GM12878 (cell line): ENCODE data around the gene CHEK1. TPM values are rescaled to one million over a fixed set of nuclear protein-coding genes. Genes with fewer than 3 reads are reported as not detected.

Source experiments
- ASH2L ChIP-seq: fragments of 300-600, 200-600 bp; sonication (generic); IDR thresholded peaks from 2 replicates; pipeline ENCODE4 v1.6.1; 2017; ENCODE audit warnings: low read depth, mild to moderate bottlenecking, borderline replicate concordance
- ATF2 ChIP-seq: IDR thresholded peaks from 2 replicates; pipeline ENCODE4 v1.6.1; 2012; ENCODE audit warnings: low read length, inconsistent platforms
- CBFB ChIP-seq: IDR thresholded peaks from 2 replicates; pipeline ENCODE4 v1.6.1; 2016; ENCODE audit warnings: antibody characterized with exemption, low read depth
- CTCF ChIP-seq, 3 experiments: IDR thresholded peaks in 2 of 3; conservative IDR thresholded peaks in 1 of 3; 2 replicates each; pipeline ENCODE4 v1.5.1; 2011; ENCODE audit warnings: low read depth in 3 of 3, low read length in 3 of 3, mild to moderate bottlenecking in 3 of 3, control low read depth in 2 of 3, moderate library complexity in 2 of 3, inconsistent platforms in 1 of 3, mixed read lengths in 1 of 3; ENCODE audit not compliant: control insufficient read depth in 2 of 3, insufficient read depth in 1 of 3; ENCODE audit errors: extremely low read depth in 1 of 3
- EED ChIP-seq: sonication (generic); IDR thresholded peaks from 2 replicates; pipeline ENCODE4 v1.6.1; 2016; ENCODE audit warnings: antibody characterized with exemption, low read depth
- EZH2 ChIP-seq: IDR thresholded peaks from 2 replicates; pipeline ENCODE4 v1.6.1; 2012; ENCODE audit warnings: low read depth, mild to moderate bottlenecking, control low read depth, inconsistent platforms, low read length, borderline replicate concordance; ENCODE audit not compliant: control insufficient read depth
- FOXM1 ChIP-seq: IDR thresholded peaks from 2 replicates; pipeline ENCODE4 v1.6.1; 2012; ENCODE audit warnings: low read depth, mild to moderate bottlenecking, inconsistent platforms, low read length, moderate library complexity
- NKRF ChIP-seq: fragments of 450-650 bp; conservative IDR thresholded peaks from 2 replicates; pipeline ENCODE4 v1.6.1; 2017; ENCODE audit warnings: mild to moderate bottlenecking, moderate library complexity
- NR2C2 ChIP-seq: IDR thresholded peaks from 2 replicates; pipeline ENCODE4 v1.6.1; 2011; ENCODE audit warnings: borderline replicate concordance, low read depth; ENCODE audit not compliant: control insufficient read depth, insufficient read length
- NRF1 ChIP-seq: conservative IDR thresholded peaks from 2 replicates; pipeline ENCODE4 v1.6.1; 2011; ENCODE audit warnings: mild to moderate bottlenecking, low read depth, low read length, improper control_type of control experiment
- POLR2AphosphoS2 ChIP-seq: IDR thresholded peaks from 2 replicates; pipeline ENCODE4 v1.6.1; 2011; ENCODE audit warnings: low read depth, mild to moderate bottlenecking, low read length, improper control_type of control experiment, moderate library complexity
- PRDM15 ChIP-seq: fragments of 450-650 bp; formaldehyde crosslinking; IDR thresholded peaks from 2 replicates; pipeline ENCODE4 v1.4.0; 2020; ENCODE audit warnings: mild to moderate bottlenecking, moderate library complexity
- RAD21 ChIP-seq: IDR thresholded peaks from 2 replicates; pipeline ENCODE4 v1.6.1; 2011; ENCODE audit warnings: mild to moderate bottlenecking, low read depth, low read length, moderate library complexity; ENCODE audit not compliant: insufficient read depth
- RELB ChIP-seq: fragments of 450-650 bp; IDR thresholded peaks from 2 replicates; pipeline ENCODE4 v1.6.1; 2017; ENCODE audit warnings: low read depth, mild to moderate bottlenecking, moderate library complexity
- TAF1 ChIP-seq: IDR thresholded peaks from 2 replicates; pipeline ENCODE4 v1.6.1; 2011; ENCODE audit warnings: mild to moderate bottlenecking, low read depth, low read length, borderline replicate concordance
- TARDBP ChIP-seq: IDR thresholded peaks from 2 replicates; pipeline ENCODE4 v1.6.1; 2016; ENCODE audit warnings: borderline replicate concordance
- polyA plus RNA-seq, 11 experiments: library from polyadenylated mRNA; depleted of rRNA in 4 of 11; unstranded in 6 of 11; stranded (reverse) in 5 of 11; fragments of >200 nt; fragmentation: Nextera tagmentation in 4 of 11; fragmentation: Illumina TruSeq in 1 of 11; extraction: Ambion mirVana in 4 of 11; extraction: Trizol in 1 of 11; gene quantifications; 1 replicate in 1 of 11; 2 replicates in 10 of 11; pipeline versions ENCODE4 v1.2.1 to v1.2.3, GENCODE V29; 2011 to 2016; ENCODE audit warnings: inconsistent platforms in 2 of 11, missing spikeins in 2 of 11, low read depth in 1 of 11
- total RNA-seq, 4 experiments: library from RNA; depleted of rRNA in 3 of 4; stranded (reverse); fragments of >200 nt in 3 of 4; fragmentation: Illumina TruSeq in 1 of 4; extraction: Trizol in 1 of 4; gene quantifications; 2 replicates each; pipeline versions ENCODE4 v1.2.1 to v1.2.3, GENCODE V29; 2013 to 2021

CHEK1 gene
- total and polyA plus RNA-seq, 10 of the 15 experiments (the other 5 are each of a cell fraction or from before 2014, with no cell fraction given): 42.1 to 72.9 (median 65.6) TPM

GRCh38 chr11:125592305-125593113, 32.5 kb upstream of the CHEK1 start, which contains the start of gene STT3A (continued):
- TF ChIP-seq PRDM15 (CRISPR knock-in tag) (no peak), POLR2AphosphoS2 (no peak), NRF1 (0 out of 2 replicates have a peak, but pooled peaks have one; percentile 28), TAF1 (peak; percentile 64; the same call in 1 of the 2 replicates), TARDBP (no peak), ASH2L (no peak), ATF2 (peak; percentile 74), CTCF (IDR thresholded peaks at IDR 0.05 in 2 of 3, conservative IDR thresholded peaks at IDR 0.05 in 1 of 3; ENCODE audit: control insufficient read depth in 2 of 3, extremely low read depth in 1 of 3, insufficient read depth in 1 of 3, low read depth in 3 of 3, low read length in 3 of 3) (no peak), EED (no peak), EZH2 (no peak), NR2C2 (no peak), RELB (peak; percentile 75), FOXM1 (peak; percentile 74; the same call in 1 of the 2 replicates), CBFB (peak; percentile 25; the same call in 1 of the 2 replicates), NKRF (peak; percentile 69), RAD21 (no peak)
